Testis (tissue), 2 donors: ENCODE results near the gene PTGFR.

ENCODE experiments used
- CTCF ChIP-seq, 3 experiments: fragments of 450-650 bp in 2 of 3; fragments of 200-600 bp in 1 of 3; sonication (generic) in 1 of 3; IDR thresholded peaks; one replicate each; pipeline ENCODE4 v1.5.1; 2016 to 2019; ENCODE audit warnings: antibody characterized with exemption in 3 of 3, mild to moderate bottlenecking in 2 of 3, moderate library complexity in 1 of 3
- POLR2A ChIP-seq: fragments of 450-650 bp; IDR thresholded peaks from one replicate; pipeline ENCODE4 v1.6.1; 2017; ENCODE audit warnings: antibody characterized with exemption, mild to moderate bottlenecking, moderate library complexity

GRCh38 chr1:78520843-78521242 is 30.1 kb downstream of the PTGFR start:
- TF ChIP-seq CTCF (IDR thresholded peaks at IDR 0.05) (no peak), POLR2A (no peak)
